Measurements from ENCODE around the gene HOXA5. TPM values are rescaled to one million over a fixed set of nuclear protein-coding genes. Genes with fewer than 3 reads are reported as not detected.

Gene HOXA5
- total RNA-seq, 1 donor from 2014 or later, result not detected

DNA sequence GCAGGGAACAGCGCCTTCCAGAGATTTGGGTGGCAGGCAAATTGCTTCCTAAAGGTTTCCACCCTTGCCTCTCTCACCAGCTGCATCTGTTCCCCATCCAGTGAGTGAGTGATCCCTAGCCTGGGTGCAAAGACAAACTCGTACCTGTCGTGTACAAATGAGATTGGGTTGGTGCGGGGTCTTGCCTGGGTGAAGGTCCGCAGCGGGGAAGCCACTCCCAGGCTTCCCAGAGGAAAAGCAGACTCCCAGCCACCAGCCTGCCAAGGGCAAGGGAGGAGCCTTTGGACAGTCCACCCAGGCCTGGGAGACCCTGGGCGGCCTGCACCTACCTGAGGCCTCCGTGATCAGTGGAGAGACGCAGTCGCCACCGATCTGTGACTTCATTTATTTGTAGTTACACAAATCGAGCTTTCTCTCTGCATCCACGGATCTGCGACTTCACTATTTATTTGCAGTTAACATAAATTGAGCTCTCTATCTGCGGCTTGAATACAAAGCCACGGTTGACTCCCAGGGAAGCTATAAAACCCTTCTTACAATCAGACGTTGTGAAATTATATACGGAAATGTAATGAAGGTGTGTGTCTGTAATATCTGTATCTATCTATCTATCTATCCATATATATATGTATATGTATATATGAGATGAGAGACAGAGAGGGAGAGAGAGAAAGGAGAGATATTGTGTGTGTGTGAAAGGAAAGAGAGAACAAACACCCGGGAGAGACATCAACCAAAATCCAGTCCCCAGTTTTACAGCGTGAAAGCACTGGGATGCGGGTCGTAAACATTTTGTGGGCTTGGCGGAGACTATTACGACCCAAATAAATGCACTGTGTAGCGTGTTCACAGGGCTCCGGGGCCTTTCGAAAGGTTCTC, 16.0 kb upstream of the HOXA5 start:
- Histone ChIP-seq H3K36me3 (no peaks in the 10 kb centered on the region), H3K27me3 (ENCODE audit: low read depth) (peaks cover 100% of the 10 kb centered on the region), H3K4me3 (peak overlapping the region; percentile 72), H3K27ac (replicated peaks) (no peak overlapping the region), H3K9me3 (replicated peaks) (no peaks in the 10 kb centered on the region), H3K4me1 (peaks cover 41% of the 10 kb centered on the region)
- DNase-seq, result peak; percentile 7
- intact Hi-C loops (cut with micrococcal nuclease), result loop anchor here (5.0 kb wide), 1 partner anchor 787 kb away; no protein-coding TSS in a partner anchor
- TF ChIP-seq, protein P1, sequence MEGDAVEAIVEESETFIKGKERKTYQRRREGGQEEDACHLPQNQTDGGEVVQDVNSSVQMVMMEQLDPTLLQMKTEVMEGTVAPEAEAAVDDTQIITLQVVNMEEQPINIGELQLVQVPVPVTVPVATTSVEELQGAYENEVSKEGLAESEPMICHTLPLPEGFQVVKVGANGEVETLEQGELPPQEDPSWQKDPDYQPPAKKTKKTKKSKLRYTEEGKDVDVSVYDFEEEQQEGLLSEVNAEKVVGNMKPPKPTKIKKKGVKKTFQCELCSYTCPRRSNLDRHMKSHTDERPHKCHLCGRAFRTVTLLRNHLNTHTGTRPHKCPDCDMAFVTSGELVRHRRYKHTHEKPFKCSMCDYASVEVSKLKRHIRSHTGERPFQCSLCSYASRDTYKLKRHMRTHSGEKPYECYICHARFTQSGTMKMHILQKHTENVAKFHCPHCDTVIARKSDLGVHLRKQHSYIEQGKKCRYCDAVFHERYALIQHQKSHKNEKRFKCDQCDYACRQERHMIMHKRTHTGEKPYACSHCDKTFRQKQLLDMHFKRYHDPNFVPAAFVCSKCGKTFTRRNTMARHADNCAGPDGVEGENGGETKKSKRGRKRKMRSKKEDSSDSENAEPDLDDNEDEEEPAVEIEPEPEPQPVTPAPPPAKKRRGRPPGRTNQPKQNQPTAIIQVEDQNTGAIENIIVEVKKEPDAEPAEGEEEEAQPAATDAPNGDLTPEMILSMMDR (IDR thresholded peaks at IDR 0.05; ENCODE audit: borderline replicate concordance), result no peak

DNA sequence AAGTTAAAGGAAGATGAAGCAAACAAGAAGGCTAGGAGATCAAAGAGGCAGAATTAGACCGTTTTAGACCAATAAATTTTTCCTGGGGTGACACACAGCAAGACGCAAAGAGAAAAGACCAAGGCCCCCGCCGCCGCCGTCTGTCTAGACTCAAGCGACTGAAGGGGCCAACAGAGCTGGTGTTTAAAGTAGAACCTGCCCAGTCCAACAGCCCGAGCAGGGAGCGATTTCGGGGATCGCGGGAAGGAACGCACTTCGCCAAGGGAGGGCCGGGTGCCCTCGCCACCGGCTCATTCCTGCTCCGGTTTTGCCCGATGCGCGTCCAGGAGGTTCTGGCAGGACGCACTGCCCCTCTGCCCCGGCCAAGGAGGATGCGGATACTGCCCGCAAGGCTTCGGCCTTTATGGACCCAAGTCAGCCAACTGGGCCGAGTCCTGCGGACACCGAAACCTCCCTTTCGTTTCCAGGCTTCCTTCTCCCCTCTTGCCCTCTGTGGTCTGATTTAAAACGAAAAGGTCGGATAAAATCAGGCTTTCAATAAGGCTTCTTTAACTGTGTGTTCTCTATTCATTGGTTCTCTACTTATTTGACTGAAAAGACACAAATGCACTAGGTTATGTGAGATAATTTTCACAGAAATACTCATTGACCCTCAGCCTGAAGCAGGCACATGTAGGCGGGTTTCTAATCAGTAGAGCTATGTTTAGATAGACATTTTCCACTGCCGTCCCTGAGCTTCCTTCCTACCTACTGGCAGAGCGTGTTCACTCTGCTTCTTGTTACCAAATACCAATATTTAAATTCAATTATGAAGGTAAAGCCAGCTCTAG, 15.2 kb upstream of the HOXA5 start:
- no peaks in the 10 kb centered on the region for H3K36me3 ChIP-seq
- no peak overlapping the region for H3K4me3 ChIP-seq
- TF ChIP-seq, protein P1 (IDR thresholded peaks at IDR 0.05; ENCODE audit: borderline replicate concordance), result no peak
- peaks cover 39% of the 10 kb centered on the region for H3K4me1 ChIP-seq
- peaks cover 100% of the 10 kb centered on the region for H3K27me3 ChIP-seq (ENCODE audit: low read depth)
- H3K27ac ChIP-seq (replicated peaks), result no peak overlapping the region
- intact Hi-C loops (cut with micrococcal nuclease), result no loop called here
- H3K9me3 ChIP-seq (replicated peaks), result no peaks in the 10 kb centered on the region
- DNase-seq, result no peak

GRCh38 chr7:27157702-27158431, 14.4 kb upstream of the HOXA5 start:
- Histone ChIP-seq H3K36me3 (no peaks in the 10 kb centered on the region), H3K9me3 (replicated peaks) (no peaks in the 10 kb centered on the region), H3K4me3 (no peak overlapping the region), H3K4me1 (peaks cover 39% of the 10 kb centered on the region), H3K27ac (replicated peaks) (no peak overlapping the region), H3K27me3 (ENCODE audit: low read depth) (peaks cover 100% of the 10 kb centered on the region)
- DNase-seq, result no peak
- intact Hi-C loops (cut with micrococcal nuclease), result no loop called here
- TF ChIP-seq, protein P1 (IDR thresholded peaks at IDR 0.05; ENCODE audit: borderline replicate concordance), result no peak

GRCh38 chr7:27156916-27157701, 13.6 kb upstream of the HOXA5 start:
- intact Hi-C loops (cut with micrococcal nuclease), result no loop called here
- H3K36me3 ChIP-seq, result no peaks in the 10 kb centered on the region
- no peak overlapping the region for H3K27ac ChIP-seq (replicated peaks)
- peak overlapping the region; percentile 52 for H3K4me3 ChIP-seq
- H3K9me3 ChIP-seq (replicated peaks), result no peaks in the 10 kb centered on the region
- H3K4me1 ChIP-seq, result peaks cover 46% of the 10 kb centered on the region
- TF ChIP-seq, protein P1 (IDR thresholded peaks at IDR 0.05; ENCODE audit: borderline replicate concordance), result no peak
- DNase-seq, result no peak
- peaks cover 100% of the 10 kb centered on the region for H3K27me3 ChIP-seq (ENCODE audit: low read depth)
